OCI-LY3 (cell line): Measurements from ENCODE around the gene RAB3GAP2.

Source experiments
- CTCF ChIP-seq: fragments of 200-600, 300-600 bp; sonication (generic); IDR thresholded peaks from 2 replicates; pipeline ENCODE4 v1.5.1; 2014; ENCODE audit warnings: antibody characterized with exemption, low read length, low read depth
- EZH2phosphoT487 ChIP-seq: fragments of 200-600 bp; shearing (Covaris generic); IDR thresholded peaks from 2 replicates; pipeline ENCODE4 v1.6.1; 2018; ENCODE audit warnings: antibody characterized with exemption, mixed run types, low read depth

GRCh38 chr1:220318673-220319072, 46.4 kb upstream of the RAB3GAP2 start:
- no peak for TF ChIP-seq CTCF
- TF ChIP-seq EZH2phosphoT487, result no peak
